HCT116 (cell line): Measurements from ENCODE around the gene PRMT1. TPM values are rescaled to one million over a fixed set of nuclear protein-coding genes. Genes with fewer than 3 reads are reported as not detected.
A peak's percentile ranks its signal among the peaks of the same experiment; 100 is the strongest.

ENCODE experiments used
- CBX3 ChIP-seq: IDR thresholded peaks from 2 replicates; pipeline ENCODE4 v1.6.1; 2012; ENCODE audit warnings: low read depth
- ELF1 ChIP-seq: IDR thresholded peaks from 2 replicates; pipeline ENCODE4 v1.6.1; 2012; ENCODE audit warnings: low read depth, borderline replicate concordance
- EZH2 ChIP-seq: fragments of 200-600 bp; sonication (generic); IDR thresholded peaks from 2 replicates; pipeline ENCODE4 v1.6.1; 2017; ENCODE audit warnings: antibody characterized with exemption, mixed run types
- EZH2phosphoT487 ChIP-seq: fragments of 200-600 bp; IDR thresholded peaks from 2 replicates; pipeline ENCODE4 v1.6.1; 2018; ENCODE audit warnings: antibody characterized with exemption, borderline replicate concordance
- FOSL1 ChIP-seq: IDR thresholded peaks from 2 replicates; pipeline ENCODE4 v1.6.1; 2012; ENCODE audit warnings: low read depth
- JUND ChIP-seq: IDR thresholded peaks from 2 replicates; pipeline ENCODE4 v1.6.1; 2012
- POLR2AphosphoS5 ChIP-seq: IDR thresholded peaks from 2 replicates; pipeline ENCODE4 v1.6.1; 2011; ENCODE audit warnings: mild to moderate bottlenecking, low read depth, low read length, moderate library complexity
- SP1 ChIP-seq: IDR thresholded peaks from 2 replicates; pipeline ENCODE4 v1.6.1; 2012; ENCODE audit warnings: low read depth
- SRF ChIP-seq: IDR thresholded peaks from 2 replicates; pipeline ENCODE4 v1.6.1; 2012; ENCODE audit warnings: low read depth
- YY1 ChIP-seq: IDR thresholded peaks from 2 replicates; pipeline ENCODE4 v1.6.1; 2011; ENCODE audit warnings: low read length, low read depth, moderate library complexity, mild to moderate bottlenecking; ENCODE audit not compliant: insufficient replicate concordance; ENCODE audit errors: extremely low read depth
- total RNA-seq: library from RNA; stranded (reverse); gene quantifications from one replicate; pipeline ENCODE4 v1.2.1, GENCODE V29; 2021; ENCODE audit not compliant: unreplicated experiment
- TF ChIP-seq, protein P1 (sequence below): IDR thresholded peaks from 2 replicates; pipeline ENCODE4 v1.6.1; 2012
- TF ChIP-seq, protein P2 (sequence below), 3 experiments: fragments of 200-600 bp in 1 of 3; sonication (generic) in 1 of 3; IDR thresholded peaks in 2 of 3; conservative IDR thresholded peaks in 1 of 3; 2 replicates each; pipeline ENCODE4 v1.5.1; 2012 to 2017; ENCODE audit warnings: low read depth in 2 of 3, low read length in 2 of 3, antibody characterized with exemption in 1 of 3, borderline replicate concordance in 1 of 3, control low read depth in 1 of 3, mild to moderate bottlenecking in 1 of 3, mixed read lengths in 1 of 3, mixed run types in 1 of 3, moderate library complexity in 1 of 3; ENCODE audit not compliant: insufficient read depth in 1 of 3

The PRMT1 gene
- total RNA-seq, 1 experiment from 2014 or later = 428 TPM

DNA sequence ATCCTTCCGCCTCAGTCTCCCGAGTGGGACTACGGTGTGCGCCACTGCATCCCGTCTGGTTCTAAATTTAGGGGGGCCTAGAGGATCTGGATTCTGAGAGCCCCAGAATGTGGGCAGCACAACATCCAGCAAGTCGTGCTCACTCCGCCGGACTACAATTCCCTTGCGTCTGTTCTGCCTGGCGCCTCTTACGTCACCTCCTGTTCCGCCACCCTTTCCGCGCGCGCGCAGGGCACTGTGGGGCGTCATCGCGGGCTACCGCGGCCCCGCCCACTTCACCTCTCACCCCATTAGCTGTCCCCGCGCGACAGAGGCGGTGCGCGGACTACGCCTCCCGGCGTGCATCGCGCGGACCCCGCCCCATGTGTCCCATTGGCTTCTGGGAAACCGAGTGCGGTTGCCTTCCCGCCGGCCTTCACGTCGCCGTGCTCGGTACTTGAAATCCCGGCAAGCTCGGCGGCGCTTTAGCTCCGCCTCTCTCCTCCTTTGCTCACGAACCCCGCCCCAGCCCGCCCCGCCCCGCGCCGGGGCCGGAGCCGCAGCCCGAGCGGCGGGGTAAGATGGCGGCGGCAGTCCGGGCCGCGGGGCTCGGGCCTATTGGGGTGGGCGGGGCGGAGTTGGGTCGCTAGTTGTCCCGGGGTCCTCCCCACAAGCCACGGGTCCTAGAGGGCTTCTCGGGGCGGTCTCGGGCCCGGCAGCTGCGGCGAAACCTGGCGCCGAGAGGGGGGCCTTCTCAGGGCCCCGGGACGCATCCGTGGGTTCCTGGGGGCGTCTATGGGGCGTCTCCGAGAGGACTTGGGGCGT is 35.2 kb upstream of the PRMT1 start, which contains the start of gene SCAF1 (continued):
- TF ChIP-seq, protein P1, sequence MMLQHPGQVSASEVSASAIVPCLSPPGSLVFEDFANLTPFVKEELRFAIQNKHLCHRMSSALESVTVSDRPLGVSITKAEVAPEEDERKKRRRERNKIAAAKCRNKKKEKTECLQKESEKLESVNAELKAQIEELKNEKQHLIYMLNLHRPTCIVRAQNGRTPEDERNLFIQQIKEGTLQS = no peak
- TF ChIP-seq JUND (no peak), CBX3 (no peak), ELF1 (no peak; the same call in 1 of the 2 replicates), EZH2phosphoT487 (no peak), POLR2AphosphoS5 (peak; percentile 90), FOSL1 (no peak), SRF (peak; percentile 77), EZH2 (no peak), YY1 (peak; percentile 90), SP1 (peak; percentile 97)
- TF ChIP-seq, protein P2, sequence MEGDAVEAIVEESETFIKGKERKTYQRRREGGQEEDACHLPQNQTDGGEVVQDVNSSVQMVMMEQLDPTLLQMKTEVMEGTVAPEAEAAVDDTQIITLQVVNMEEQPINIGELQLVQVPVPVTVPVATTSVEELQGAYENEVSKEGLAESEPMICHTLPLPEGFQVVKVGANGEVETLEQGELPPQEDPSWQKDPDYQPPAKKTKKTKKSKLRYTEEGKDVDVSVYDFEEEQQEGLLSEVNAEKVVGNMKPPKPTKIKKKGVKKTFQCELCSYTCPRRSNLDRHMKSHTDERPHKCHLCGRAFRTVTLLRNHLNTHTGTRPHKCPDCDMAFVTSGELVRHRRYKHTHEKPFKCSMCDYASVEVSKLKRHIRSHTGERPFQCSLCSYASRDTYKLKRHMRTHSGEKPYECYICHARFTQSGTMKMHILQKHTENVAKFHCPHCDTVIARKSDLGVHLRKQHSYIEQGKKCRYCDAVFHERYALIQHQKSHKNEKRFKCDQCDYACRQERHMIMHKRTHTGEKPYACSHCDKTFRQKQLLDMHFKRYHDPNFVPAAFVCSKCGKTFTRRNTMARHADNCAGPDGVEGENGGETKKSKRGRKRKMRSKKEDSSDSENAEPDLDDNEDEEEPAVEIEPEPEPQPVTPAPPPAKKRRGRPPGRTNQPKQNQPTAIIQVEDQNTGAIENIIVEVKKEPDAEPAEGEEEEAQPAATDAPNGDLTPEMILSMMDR (IDR thresholded peaks at IDR 0.05 in 2 of 3, conservative IDR thresholded peaks at IDR 0.05 in 1 of 3; ENCODE audit: borderline replicate concordance in 1 of 3, insufficient read depth in 1 of 3, low read depth in 2 of 3, low read length in 2 of 3) = no peak
